Measurements from ENCODE around the gene BMP2K.
"Not testable (repeated sequence)": the region's sequence is repeated elsewhere in the genome, so short reads cannot be mapped to it uniquely, and the experiment has no call there.

Gene BMP2K

DNA sequence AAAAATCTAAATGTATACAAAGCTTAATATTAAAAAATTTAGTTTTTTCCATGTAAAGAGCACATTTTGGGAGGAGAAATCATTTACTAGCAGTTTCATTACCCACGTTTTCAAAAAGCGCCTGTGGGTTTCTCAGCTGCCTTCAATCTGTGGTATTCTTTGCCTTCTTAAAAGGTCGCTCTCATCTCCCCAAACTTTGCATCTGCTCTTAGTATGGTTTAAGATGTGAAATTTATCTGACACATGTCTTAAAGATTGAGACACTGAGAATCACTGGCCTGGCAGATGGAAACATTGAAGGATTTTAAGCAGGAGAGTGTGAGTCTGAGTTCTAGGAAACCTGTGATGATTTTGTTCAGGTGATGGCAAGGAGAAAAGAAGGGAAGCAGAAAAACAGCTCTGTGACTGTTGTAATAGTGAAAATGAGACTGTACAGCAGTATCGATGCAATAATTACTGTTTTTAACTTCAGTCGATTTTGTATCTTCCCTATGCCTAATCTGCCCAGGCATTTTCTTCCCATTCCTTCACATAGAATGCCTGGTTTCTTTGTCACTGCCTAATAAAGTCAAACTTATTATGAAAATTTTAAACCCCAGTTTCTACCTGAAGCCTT is 87.2 kb downstream of the BMP2K start:
- DNase-seq (ENCODE audit: low read depth in 2 of 2), result no peak

DNA sequence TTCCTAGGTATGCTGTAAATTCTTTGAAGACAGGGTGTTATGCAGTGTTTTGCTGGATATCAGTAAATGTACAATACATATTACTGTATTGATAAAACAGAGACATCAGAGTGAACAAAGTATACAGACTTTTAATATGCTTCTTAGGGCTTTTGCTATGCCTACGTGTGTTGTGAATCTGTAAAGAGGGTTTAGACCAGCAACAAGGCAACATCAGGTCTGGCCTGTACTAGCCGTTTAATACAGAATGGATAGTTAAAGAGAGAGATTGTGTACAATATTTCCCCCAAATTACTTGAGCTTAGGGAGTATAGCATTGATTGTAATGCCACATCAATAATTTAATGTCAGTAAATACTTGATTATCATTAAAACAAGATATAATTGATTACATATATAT is 87.8 kb downstream of the BMP2K start:
- DNase-seq (ENCODE audit: low read depth in 2 of 2), result no peak

DNA sequence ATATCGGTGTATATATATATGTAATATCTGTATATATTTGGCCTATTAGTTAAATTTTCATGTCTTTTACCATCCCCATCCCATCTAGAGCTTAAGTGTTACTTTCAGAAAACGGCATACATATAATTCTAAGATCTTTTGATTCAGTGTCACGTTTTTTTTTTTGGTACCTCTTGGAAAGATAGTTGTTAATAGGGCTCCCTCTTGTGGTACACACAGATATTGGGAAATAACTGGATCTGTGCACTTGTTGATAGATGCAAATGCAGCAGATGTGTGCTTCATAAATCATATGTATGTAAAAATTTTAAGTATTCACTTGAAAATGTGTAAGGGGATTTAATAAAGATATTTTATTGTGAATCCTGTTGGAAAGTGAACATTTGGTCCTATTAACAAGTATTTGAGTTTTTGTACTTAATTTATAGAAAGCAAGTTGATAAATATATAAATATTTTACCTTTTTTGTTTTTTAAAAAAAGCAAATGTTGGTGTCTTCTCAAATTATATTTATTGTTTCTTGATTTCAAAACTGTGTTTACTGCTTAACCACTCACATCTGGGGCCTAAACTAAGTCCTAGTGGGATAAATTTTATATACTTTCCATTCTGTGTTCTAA is 88.4 kb downstream of the BMP2K start:
- DNase-seq (ENCODE audit: low read depth in 2 of 2), result no peak

- no peak for DNase-seq (ENCODE audit: low read depth in 2 of 2)
Measured at GRCh38 chr4:78865451-78865850, 89.3 kb downstream of the BMP2K start.

DNA sequence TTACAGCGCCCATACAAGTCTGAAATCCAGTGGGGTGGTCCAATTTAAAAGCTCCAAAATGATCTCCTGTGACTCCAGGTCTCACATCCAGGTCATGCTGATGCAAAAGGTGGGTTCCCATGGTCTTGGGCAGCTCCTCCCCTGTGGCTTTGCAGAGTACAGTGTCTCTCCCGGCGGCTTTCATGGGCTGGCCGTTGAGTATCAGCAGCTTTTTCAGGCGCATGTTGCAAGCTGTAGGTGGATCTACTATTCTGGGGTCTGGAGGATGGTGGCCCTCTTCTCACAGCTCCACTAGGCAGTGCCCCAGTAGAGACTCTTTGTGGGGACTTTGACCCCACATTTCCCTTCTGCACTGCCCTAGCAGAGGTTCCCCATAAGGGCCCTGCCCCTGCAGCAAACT is 92.6 kb downstream of the BMP2K start:
- not testable (repeated sequence) for DNase-seq (ENCODE audit: low read depth in 2 of 2)

DNA sequence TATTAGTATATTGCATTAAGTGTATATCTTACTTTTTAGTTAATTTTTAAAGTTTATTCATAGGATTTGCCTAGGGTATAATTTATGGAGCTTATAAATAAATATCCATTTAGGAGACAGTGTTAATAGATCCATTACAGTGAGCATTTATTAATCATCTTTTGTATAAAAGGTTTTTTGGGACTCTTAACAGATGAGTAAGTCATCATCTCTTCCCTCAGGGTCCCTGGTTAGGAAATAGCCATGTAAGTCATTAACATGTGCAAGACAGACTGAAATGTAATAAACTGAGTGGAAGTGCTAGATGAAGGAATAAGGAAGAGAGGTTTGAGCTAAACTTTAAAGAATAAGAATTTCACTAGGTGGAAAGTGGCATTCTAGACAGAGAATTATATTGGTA is 93.9 kb downstream of the BMP2K start:
- DNase-seq (ENCODE audit: low read depth in 2 of 2), result no peak

DNA sequence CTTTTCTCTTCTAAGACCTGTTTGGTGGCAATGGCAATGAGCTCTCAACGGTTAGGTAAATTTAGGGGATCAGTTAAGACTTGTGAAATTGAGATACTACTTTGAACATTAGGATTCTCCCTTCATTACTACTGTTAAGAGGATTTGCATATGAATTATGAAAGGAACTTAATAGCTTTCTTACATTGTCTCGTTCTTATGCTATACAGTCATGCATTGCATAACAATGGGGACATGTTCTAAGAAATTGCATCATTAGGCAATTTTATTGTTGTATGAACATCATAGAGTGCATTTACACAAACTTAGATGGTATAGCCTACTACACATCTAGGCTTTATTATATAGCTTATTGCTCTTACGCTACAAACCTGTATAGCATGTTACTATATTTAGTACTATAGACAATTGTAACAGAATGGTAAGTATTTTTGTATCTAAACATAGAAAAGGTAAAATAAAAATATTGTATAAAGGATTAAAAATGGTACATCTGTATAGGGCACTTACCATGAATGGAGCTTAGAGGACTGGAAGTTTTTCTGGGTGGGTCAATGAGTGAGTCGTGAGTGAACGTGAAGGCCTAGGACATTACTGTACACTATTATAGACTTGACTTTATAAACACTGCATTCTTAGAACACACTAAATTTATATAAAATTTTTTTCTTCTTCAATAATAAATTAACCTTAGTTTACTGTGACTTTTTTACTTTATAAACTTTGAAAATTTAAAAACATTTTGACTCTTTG is 100.6 kb downstream of the BMP2K start:
- DNase-seq (ENCODE audit: low read depth in 2 of 2), result no peak

DNA sequence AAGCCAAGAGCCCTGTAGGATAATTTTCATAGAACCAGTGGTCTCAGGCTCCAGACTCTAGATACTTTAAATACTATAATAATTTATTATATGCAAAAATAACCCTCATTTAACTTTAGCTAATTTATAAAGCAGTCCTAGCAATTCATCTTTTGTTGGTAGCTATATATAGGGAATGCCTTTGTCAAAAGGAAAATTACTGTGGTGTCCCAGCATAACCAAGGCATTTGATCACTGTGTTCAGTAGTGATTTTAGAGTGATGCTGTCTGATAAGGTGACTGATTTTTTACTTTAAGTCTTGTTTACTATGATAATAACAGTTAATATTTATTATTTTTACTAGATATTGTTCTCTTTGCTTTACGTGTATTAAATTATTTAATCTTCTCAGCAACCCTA is 101.9 kb downstream of the BMP2K start:
- no peak for DNase-seq (ENCODE audit: low read depth in 2 of 2)

- DNase-seq (ENCODE audit: low read depth in 2 of 2), result no peak
Measured at GRCh38 chr4:78880874-78881492, 104.8 kb downstream of the BMP2K start.

DNA sequence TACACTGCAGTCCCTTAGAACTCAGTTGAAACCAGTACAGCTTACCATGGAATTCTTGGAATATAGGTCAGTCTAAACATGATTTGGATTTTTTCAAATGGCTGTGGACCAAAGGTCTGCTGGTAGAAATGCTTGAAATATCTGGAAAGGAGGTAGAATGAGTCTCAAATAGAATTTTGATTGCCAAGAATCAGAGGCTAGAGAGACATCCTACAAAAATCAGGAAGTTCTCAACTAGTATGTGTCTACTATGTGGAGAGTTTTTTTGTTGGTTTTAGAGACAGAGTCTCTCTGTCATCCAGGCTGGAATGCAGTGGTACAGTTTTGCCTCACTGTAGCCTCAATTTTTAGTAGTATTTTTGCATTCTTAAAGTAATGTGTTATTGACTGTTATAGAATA is 109.4 kb downstream of the BMP2K start:
- no peak for DNase-seq (ENCODE audit: low read depth in 2 of 2)

DNA sequence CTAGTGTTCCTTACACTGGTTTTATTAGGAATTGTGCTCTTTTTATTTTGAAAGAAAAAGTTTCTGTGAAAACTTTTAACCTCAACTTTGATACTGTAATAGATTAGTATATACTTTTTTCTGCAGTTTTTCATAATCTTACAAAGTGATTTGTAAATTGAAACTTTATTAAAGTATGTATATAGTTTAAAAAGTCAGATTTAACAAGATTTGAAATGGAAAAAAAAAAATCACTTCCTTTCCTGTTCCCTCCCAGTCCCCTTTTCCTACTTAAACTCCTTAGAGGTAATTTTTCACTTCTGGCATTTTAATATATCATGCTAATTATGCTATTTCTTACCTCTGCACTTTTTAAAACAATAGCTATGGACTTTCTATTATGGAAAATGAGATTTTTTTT is 113.8 kb downstream of the BMP2K start:
- no peak for DNase-seq (ENCODE audit: low read depth in 2 of 2)

GRCh38 chr4:78899302-78899701 is 123.2 kb downstream of the BMP2K start:
- no peak for DNase-seq (ENCODE audit: low read depth in 2 of 2)

DNA sequence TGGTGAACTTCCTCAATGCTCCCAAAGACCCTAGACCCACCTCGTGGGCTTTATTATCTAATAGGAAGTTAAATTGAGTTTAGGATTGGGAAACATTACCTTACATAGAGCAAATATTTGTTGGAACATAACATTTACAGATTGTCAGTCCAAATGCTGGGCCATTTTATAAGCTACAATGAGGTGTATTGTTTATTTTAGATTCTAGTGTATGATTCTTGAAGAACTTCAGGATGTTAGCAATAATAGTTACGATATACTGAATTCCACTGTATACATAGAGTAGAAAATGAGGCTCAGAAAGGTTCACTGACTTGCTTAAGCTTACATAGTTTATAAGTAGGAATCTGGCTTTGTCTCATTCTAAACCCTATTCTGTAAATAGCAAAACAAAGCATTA is 125.7 kb downstream of the BMP2K start:
- DNase-seq (ENCODE audit: low read depth in 2 of 2), result no peak

- DNase-seq (ENCODE audit: low read depth in 2 of 2), result no peak
Measured at GRCh38 chr4:78902298-78902697, 126.1 kb downstream of the BMP2K start.

- no peak for DNase-seq (ENCODE audit: low read depth in 2 of 2)
Measured at GRCh38 chr4:78904143-78904542, 128.0 kb downstream of the BMP2K start.

DNA sequence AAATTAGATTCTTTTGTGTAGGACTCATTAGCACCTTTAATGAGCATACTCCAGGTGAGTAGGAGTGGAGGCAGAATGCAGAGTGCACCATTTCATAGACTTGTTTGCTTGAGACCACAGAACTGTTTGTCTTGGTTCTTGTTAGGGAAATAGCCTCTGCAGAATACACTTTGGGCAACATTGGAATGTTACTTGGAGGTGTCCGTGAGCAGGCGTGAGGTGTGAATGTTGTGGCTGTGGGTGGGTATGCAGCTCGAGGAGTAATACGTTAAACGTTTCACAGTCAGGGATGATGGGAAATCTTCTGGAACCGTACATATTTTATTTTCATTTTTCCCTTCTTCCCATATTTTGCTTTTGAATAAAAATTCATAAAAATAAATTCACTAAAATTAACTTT is 131.5 kb downstream of the BMP2K start:
- DNase-seq (ENCODE audit: low read depth in 2 of 2), result no peak

DNA sequence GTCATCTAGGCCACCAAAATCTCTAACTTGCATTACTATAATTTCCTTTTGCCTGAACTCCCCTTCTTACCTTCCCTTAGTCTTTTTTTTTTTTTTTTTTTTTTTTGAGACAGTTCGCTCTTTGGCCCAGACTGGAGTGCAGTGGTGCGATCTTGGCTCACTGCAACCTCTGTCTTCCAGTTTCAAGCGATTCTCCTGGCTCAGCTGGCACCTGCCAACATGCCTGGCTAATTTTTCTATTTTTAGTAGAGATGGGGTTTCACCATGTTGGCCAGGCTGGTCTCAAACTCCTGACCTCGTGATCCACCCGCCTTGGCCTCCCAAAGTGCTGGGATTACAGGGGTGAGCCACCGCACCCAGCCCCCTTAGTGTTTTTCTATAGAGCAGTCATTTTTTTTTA is 132.8 kb downstream of the BMP2K start:
- DNase-seq (ENCODE audit: low read depth in 2 of 2), result not testable (repeated sequence)

GRCh38 chr4:78910612-78911011 is 134.5 kb downstream of the BMP2K start:
- no peak for DNase-seq (ENCODE audit: low read depth in 2 of 2)

GRCh38 chr4:78922207-78922606 is 146.1 kb downstream of the BMP2K start:
- DNase-seq (ENCODE audit: low read depth in 2 of 2), result no peak

DNA sequence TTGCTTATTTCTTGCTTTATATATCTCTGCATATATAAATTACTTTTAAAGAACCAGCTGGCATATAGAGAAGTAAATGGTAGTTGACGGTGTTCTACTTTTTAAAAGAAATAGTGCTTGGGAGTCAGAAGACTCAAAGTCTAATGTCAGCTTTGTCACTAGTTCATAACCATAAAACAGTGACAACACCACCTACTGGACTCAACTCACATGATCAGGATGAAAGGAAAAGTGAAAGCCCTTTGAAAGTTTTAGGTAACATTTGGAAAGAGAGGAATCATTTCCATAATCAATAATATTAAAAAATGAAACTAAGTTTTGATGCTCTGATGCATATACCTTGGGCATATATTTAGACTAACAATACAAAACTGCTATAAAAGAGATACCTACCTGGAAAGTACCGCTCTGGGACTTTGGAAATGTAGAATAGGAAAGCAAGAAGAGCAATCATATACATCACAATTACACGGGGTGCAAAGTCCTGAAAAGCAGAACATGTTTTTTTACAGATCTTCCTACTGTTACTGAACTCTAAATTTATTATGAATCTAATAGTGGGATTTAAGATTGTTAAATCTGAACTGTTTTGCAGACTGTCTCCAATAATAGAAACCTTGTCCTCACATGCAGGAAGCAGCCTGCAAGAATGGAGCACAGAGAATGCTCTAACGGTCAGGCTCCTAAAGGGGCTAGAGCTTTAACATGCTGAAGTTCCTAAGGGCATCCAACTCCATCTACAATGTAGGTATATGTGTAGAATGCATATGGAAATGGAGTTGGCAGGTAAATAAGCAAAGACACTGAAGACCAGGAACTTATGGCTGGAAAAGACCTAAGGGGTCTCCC is 147.5 kb downstream of the BMP2K start:
- no peak for DNase-seq (ENCODE audit: low read depth in 2 of 2)

DNA sequence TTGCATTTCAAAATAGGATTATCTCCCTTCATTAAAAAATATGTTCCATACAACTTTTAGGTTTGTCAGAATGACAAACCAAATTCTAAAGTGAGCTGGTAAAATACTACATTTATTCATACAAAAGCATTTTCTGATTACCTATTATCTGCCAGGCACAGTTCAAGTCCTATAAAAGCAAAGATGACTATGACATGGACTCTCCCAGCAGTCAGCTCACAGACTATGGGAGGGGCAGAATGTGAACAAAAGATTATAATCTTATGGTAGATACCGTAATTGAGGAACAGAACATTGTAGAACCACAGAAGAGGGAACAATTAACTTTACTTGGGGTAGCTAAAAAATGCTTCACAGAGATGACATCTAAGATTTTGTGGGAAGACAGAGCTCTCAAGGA is 150.7 kb downstream of the BMP2K start:
- DNase-seq (ENCODE audit: low read depth in 2 of 2), result no peak

DNA sequence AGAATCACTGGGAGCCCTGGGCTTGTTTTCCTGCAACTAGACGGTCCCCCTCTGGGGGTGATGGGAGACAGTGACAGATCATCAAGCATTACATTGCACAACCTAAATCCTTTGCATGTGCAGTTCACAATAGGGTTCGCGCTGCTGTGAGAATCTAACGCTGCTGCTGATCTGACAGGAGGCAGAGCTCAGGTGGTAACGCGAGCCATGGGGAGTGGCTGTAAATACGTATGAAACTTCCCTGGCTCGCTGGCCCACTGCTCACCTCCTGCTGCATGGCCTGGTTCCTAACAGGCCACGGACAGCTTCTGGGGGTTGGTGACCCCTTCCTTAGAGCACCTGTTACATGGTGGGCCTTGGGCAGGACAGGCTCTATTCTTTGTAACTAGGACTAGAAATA is 152.7 kb downstream of the BMP2K start:
- DNase-seq (ENCODE audit: low read depth in 2 of 2), result no peak

Data from stimulated activated CD4-positive, alpha-beta T cell treated with anti-CD3 and anti-CD28 coated beads, Interleukin-4, amount 100 ng/mL, for 48 hours (primary cell).